HEK293T (cell line): ENCODE measurements around the gene HDAC8.

Source experiments
- BHLHE40 ChIP-seq: fragments of 450-650 bp; IDR thresholded peaks from 2 replicates; pipeline ENCODE4 v1.6.1; 2016; ENCODE audit warnings: mild to moderate bottlenecking, moderate library complexity, borderline replicate concordance
- CTBP1 ChIP-seq: fragments of 450-650 bp; IDR thresholded peaks from 2 replicates; pipeline ENCODE4 v1.6.1; 2016; ENCODE audit warnings: borderline replicate concordance
- ELF4 ChIP-seq: fragments of 450-650 bp; IDR thresholded peaks from 2 replicates; pipeline ENCODE4 v1.6.1; 2017; ENCODE audit warnings: antibody characterized with exemption
- FOXM1 ChIP-seq: fragments of 450-650 bp; IDR thresholded peaks from 2 replicates; pipeline ENCODE4 v1.6.1; 2017; ENCODE audit warnings: mild to moderate bottlenecking, borderline replicate concordance
- HDGF ChIP-seq: fragments of 450-650 bp; IDR thresholded peaks from 2 replicates; pipeline ENCODE4 v1.6.1; 2017; ENCODE audit warnings: antibody characterized with exemption, borderline replicate concordance
- SP1 ChIP-seq: fragments of 450-650 bp; IDR thresholded peaks from 2 replicates; pipeline ENCODE4 v1.6.1; 2017
- SUZ12 ChIP-seq: fragments of 450-650 bp; IDR thresholded peaks from 2 replicates; pipeline ENCODE4 v1.6.1; 2016; ENCODE audit warnings: mild to moderate bottlenecking

DNA sequence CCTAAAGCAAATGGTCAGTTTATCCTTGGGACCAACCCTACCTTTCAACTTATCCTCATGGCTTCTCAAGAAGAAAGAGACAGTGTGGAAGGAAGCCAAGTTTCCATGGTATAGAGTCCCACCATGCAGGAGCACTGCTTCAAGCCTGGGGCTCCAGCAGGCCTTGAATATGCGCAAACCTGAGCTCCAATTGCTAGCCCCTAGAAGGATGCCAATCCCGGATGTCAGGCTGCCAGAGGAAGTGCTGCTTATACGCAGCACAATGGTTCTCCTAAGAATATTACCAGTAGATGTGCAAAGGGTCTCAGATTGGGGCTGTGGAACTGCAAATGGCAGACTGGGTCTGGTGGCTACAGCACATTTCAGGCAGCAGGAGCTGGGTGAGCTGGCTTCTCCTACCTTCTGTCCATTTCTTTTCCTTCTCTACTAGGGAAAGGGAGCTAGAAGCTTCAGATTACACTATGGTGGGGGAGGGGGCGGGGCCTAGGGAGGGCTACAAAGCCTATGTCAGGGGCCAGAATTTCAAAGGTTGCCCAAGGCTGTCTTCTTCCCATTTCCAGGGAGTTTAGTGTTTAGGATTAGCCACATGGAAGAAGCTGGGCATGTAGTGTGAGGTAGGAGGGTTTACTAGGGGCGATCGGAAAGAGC lies 226.2 kb downstream of the HDAC8 start:
- no peak for TF ChIP-seq BHLHE40
- TF ChIP-seq FOXM1, result no peak
- no peak for TF ChIP-seq ELF4
- no peak for TF ChIP-seq HDGF
- TF ChIP-seq CTBP1, result no peak
- TF ChIP-seq SUZ12, result no peak
- TF ChIP-seq SP1, result no peak
